ENCODE data around the gene MYLK2. TPM values are rescaled to one million over a fixed set of nuclear protein-coding genes. Genes with fewer than 3 reads are reported as not detected.

The MYLK2 gene
- total and polyA plus RNA-seq, 10 of the 15 experiments (the other 5 are each of a cell fraction or from before 2014, with no cell fraction given), result 0.04 to 0.67 (median 0.18) TPM; not detected in 1

DNA sequence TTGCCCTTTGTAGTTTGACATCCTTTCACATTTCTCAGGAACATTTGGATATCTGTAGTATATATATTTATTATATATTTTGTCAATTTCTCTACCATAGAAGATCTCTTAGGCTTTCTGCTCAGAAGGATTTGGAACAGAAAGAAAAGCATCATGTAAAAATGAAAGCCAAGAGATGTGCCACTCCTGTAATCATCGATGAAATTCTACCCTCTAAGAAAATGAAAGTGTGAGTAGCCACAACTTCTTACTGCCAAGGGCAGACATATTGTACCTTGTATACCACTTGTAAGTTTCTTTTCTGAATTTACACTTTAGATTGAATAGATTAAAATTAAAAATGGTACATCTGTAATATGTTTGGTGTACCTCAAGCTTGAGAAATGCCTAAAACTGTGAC, 48.9 kb upstream of the MYLK2 start:
- intact Hi-C loops (cut with micrococcal nuclease; ENCODE audit: unreplicated experiment) (no loop called here), in situ Hi-C loops (cut with MboI) (no loop called here)
- no peaks in the 10 kb centered on the region for H3K79me2 ChIP-seq (ENCODE audit: control insufficient read depth, insufficient read depth, low read length)
- no peak overlapping the region for H3K9ac ChIP-seq (ENCODE audit: control insufficient read depth, insufficient read depth, low read length)
- no peaks in the 10 kb centered on the region for H3K4me1 ChIP-seq (ENCODE audit: control insufficient read depth, insufficient read depth, low read length)
- no peaks in the 10 kb centered on the region for H3K27me3 ChIP-seq (replicated peaks in 1 of 2; ENCODE audit: control insufficient read depth in 2 of 2, insufficient read depth in 2 of 2, low read length in 1 of 2)
- no peak overlapping the region for H3K4me2 ChIP-seq (ENCODE audit: control insufficient read depth, insufficient read depth)
- TF ChIP-seq FOXK2 (IDR thresholded peaks at IDR 0.05) (no peak), MEF2B (IDR thresholded peaks at IDR 0.05; ENCODE audit: partially characterized antibody, poor library complexity, severe bottlenecking) (no peak), JUND (IDR thresholded peaks at IDR 0.05; ENCODE audit: low read depth, low read length) (no peak), ZZZ3 (IDR thresholded peaks at IDR 0.05; ENCODE audit: control insufficient read depth, insufficient read length, low read depth) (no peak), RAD51 (IDR thresholded peaks at IDR 0.05) (no peak), SREBF1 (IDR thresholded peaks at IDR 0.05; ENCODE audit: low read length) (no peak), CHD1 (IDR thresholded peaks at IDR 0.05; ENCODE audit: low read depth, low read length) (no peak)
- TF ChIP-seq, protein P1, sequence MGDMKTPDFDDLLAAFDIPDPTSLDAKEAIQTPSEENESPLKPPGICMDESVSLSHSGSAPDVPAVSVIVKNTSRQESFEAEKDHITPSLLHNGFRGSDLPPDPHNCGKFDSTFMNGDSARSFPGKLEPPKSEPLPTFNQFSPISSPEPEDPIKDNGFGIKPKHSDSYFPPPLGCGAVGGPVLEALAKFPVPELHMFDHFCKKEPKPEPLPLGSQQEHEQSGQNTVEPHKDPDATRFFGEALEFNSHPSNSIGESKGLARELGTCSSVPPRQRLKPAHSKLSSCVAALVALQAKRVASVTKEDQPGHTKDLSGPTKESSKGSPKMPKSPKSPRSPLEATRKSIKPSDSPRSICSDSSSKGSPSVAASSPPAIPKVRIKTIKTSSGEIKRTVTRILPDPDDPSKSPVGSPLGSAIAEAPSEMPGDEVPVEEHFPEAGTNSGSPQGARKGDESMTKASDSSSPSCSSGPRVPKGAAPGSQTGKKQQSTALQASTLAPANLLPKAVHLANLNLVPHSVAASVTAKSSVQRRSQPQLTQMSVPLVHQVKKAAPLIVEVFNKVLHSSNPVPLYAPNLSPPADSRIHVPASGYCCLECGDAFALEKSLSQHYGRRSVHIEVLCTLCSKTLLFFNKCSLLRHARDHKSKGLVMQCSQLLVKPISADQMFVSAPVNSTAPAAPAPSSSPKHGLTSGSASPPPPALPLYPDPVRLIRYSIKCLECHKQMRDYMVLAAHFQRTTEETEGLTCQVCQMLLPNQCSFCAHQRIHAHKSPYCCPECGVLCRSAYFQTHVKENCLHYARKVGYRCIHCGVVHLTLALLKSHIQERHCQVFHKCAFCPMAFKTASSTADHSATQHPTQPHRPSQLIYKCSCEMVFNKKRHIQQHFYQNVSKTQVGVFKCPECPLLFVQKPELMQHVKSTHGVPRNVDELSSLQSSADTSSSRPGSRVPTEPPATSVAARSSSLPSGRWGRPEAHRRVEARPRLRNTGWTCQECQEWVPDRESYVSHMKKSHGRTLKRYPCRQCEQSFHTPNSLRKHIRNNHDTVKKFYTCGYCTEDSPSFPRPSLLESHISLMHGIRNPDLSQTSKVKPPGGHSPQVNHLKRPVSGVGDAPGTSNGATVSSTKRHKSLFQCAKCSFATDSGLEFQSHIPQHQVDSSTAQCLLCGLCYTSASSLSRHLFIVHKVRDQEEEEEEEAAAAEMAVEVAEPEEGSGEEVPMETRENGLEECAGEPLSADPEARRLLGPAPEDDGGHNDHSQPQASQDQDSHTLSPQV (IDR thresholded peaks at IDR 0.05), result no peak
- TF ChIP-seq, protein P2, sequence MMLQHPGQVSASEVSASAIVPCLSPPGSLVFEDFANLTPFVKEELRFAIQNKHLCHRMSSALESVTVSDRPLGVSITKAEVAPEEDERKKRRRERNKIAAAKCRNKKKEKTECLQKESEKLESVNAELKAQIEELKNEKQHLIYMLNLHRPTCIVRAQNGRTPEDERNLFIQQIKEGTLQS (IDR thresholded peaks at IDR 0.05; ENCODE audit: borderline replicate concordance, extremely low read depth, low read depth, low read length), result no peak
- TF ChIP-seq, protein P3, sequence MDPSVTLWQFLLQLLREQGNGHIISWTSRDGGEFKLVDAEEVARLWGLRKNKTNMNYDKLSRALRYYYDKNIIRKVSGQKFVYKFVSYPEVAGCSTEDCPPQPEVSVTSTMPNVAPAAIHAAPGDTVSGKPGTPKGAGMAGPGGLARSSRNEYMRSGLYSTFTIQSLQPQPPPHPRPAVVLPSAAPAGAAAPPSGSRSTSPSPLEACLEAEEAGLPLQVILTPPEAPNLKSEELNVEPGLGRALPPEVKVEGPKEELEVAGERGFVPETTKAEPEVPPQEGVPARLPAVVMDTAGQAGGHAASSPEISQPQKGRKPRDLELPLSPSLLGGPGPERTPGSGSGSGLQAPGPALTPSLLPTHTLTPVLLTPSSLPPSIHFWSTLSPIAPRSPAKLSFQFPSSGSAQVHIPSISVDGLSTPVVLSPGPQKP (IDR thresholded peaks at IDR 0.05; ENCODE audit: low read depth, low read length), result no peak
- H3K36me3 ChIP-seq (ENCODE audit: control insufficient read depth in 2 of 2, insufficient read depth in 2 of 2, low read length in 1 of 2), result peaks cover 7 to 42% of the 10 kb centered on the region in 2 experiments
- no peak overlapping the region for H3K4me3 ChIP-seq
- FAIRE-seq (no peak), DNase-seq (ENCODE audit: low read depth, low spot score) (no peak), ATAC-seq (no peak)
- POLR2A ChIA-PET, result no interaction called here
- no peak overlapping the region for H2AFZ ChIP-seq (ENCODE audit: control insufficient read depth, low read depth, low read length)
- CTCF ChIA-PET, result no interaction called here
- RAD21 ChIA-PET (ENCODE audit: unreplicated experiment), result no interaction called here
- H3K27ac ChIP-seq (ENCODE audit: control insufficient read depth, insufficient read depth), result no peak overlapping the region
- SMC1A ChIA-PET (ENCODE audit: uncharacterized antibody, unreplicated experiment), result no interaction called here
- BruUV-seq (replicated peaks), result no TSS peak
- no peaks in the 10 kb centered on the region for H4K20me1 ChIP-seq (ENCODE audit: control insufficient read depth, insufficient read depth)
- whole genome bisulfite sequencing (ENCODE audit: insufficient coverage, insufficient replicate concordance, low lambda C conversion rate, missing lambda C conversion rate), result 47% methylated on average over 1 of the region's 1 CpG
- no peaks in the 10 kb centered on the region for H3K9me3 ChIP-seq (replicated peaks; ENCODE audit: control insufficient read depth, insufficient read depth, low read length)

Measured in GM12878 (cell line).